ENCODE measurements around the gene CRYBG1. TPM values are rescaled to one million over a fixed set of nuclear protein-coding genes. Genes with fewer than 3 reads are reported as not detected.

Gene CRYBG1
- total and polyA plus RNA-seq, 3 donors from 2014 or later, result 4.8 to 16.5 (median 7.8) TPM

DNA sequence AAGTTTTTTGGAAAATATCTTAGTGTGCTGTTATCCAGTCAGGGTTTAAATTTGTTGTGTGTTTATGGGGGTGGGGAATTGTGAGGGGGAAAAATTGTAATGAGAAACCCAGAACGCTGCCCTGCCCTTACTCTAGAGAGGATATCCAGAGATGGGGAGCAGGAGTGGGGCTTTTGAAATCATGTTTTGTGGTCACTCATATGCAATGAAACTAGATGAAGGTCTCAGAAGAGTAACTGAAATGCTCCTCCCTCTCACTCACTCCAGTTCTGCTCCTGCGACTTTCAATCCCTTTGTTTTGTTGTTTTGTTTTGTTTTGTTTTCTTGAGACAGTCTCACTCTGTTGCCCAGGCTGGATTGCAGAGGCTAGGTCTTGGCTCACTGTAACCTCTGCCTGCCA lies 100.0 kb downstream of the CRYBG1 start:
- intact Hi-C loops (cut with DNase I; ENCODE audit: low total_unique reads), result no loop called here
- Histone ChIP-seq H3K36me3 (ENCODE audit: low read depth, missing control alignments) (no peaks in the 10 kb centered on the region), H3K4me3 (no peak overlapping the region), H3K9me3 (no peaks in the 10 kb centered on the region), H3K27ac (no peak overlapping the region), H3K27me3 (no peaks in the 10 kb centered on the region), H3K4me1 (no peaks in the 10 kb centered on the region)
- no peak for DNase-seq
- TF ChIP-seq, protein P1, sequence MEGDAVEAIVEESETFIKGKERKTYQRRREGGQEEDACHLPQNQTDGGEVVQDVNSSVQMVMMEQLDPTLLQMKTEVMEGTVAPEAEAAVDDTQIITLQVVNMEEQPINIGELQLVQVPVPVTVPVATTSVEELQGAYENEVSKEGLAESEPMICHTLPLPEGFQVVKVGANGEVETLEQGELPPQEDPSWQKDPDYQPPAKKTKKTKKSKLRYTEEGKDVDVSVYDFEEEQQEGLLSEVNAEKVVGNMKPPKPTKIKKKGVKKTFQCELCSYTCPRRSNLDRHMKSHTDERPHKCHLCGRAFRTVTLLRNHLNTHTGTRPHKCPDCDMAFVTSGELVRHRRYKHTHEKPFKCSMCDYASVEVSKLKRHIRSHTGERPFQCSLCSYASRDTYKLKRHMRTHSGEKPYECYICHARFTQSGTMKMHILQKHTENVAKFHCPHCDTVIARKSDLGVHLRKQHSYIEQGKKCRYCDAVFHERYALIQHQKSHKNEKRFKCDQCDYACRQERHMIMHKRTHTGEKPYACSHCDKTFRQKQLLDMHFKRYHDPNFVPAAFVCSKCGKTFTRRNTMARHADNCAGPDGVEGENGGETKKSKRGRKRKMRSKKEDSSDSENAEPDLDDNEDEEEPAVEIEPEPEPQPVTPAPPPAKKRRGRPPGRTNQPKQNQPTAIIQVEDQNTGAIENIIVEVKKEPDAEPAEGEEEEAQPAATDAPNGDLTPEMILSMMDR (IDR thresholded peaks at IDR 0.05), result no peak
- no peak for TF ChIP-seq POLR2A (IDR thresholded peaks at IDR 0.05)
- 74 to 75% methylated on average over 2 of the region's 2 CpGs for WGBS, 2 donors

DNA sequence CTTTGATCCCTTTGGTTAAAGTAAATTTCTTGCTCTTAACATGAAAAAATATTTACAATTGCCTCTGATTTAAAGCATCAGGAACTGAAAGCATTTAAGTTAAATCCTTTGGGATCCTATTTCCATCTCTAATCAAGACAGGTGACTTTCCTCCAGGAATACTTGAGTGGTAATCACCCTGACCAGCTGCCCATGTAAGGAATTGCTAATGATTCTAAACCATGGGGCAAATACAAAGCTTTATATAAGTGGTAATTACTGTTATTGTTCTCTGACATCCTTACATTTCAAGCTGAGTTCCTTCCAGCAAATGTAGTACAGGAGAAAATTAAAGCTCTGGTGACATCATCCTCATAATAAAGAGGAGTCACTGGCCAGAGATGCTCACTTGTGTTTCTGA lies 100.6 kb downstream of the CRYBG1 start:
- no peak for TF ChIP-seq POLR2A (IDR thresholded peaks at IDR 0.05)
- TF ChIP-seq, protein P1 (IDR thresholded peaks at IDR 0.05), result no peak
- no peaks in the 10 kb centered on the region for H3K9me3 ChIP-seq
- H3K36me3 ChIP-seq (ENCODE audit: low read depth, missing control alignments), result no peaks in the 10 kb centered on the region
- intact Hi-C loops (cut with DNase I; ENCODE audit: low total_unique reads), result no loop called here
- H3K27ac ChIP-seq, result no peak overlapping the region
- no peak for DNase-seq
- H3K4me3 ChIP-seq, result no peak overlapping the region
- H3K27me3 ChIP-seq, result no peaks in the 10 kb centered on the region
- no peaks in the 10 kb centered on the region for H3K4me1 ChIP-seq

DNA sequence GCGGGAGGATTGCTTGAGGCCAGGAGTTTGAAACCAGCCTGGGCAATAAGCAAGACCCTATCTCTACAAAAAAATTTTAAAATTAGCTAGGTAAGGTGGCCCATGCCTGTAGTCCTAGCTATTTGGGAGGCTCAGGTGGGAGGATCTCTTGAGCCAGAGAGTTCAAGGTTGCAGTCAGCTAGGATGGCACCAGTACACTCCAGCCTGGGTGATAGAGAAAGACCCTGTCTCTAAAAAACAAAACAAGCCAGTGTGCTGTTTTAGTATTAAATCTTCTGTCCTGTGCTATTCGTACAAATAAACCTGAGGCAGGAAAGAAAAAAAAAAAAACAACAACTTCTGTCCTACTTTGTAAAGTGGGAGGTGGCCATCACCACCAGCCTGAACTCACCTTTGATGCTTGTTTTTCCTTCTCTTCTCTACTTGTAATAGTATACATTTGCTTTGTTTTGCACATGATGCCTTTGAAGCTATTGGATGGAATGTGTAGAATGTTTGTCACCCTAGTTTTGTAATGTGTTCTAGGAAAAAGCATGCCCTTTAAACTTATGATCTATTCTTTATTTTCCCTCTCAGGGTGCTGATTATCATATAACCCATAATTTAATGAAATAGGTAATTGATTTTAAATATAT lies 102.5 kb downstream of the CRYBG1 start:
- WGBS, 2 donors, result 63 to 80% methylated on average over 2 of the region's 2 CpGs
- intact Hi-C loops (cut with DNase I; ENCODE audit: low total_unique reads), result no loop called here
- no peak for DNase-seq

DNA sequence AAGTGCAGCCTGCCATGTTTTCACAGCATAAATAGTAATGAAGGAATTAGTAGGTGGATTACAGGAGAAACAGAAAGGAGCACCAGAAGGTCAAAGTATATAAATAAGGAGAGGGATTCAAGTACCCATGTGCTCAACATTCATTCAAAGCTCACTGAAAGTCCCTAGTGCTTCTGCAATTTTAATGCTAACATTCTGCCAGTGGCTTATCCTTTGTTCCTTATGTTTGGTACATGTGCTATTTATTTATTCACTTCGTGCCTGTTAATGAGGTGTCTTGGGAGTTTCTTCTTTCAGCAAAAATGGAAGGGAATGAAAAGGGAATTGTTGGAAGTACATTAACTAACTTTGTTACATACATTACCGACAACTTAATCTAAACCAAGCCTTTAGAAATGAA lies 105.7 kb downstream of the CRYBG1 start:
- 61 to 71% methylated on average over 2 of the region's 2 CpGs for WGBS, 2 donors
- DNase-seq, result no peak
- intact Hi-C loops (cut with DNase I; ENCODE audit: low total_unique reads), result no loop called here
- no peaks in the 10 kb centered on the region for H3K9me3 ChIP-seq
- H3K4me1 ChIP-seq, result no peaks in the 10 kb centered on the region
- TF ChIP-seq, protein P1 (IDR thresholded peaks at IDR 0.05), result no peak
- no peak for TF ChIP-seq POLR2A (IDR thresholded peaks at IDR 0.05)
- no peak overlapping the region for H3K4me3 ChIP-seq
- H3K36me3 ChIP-seq (ENCODE audit: low read depth, missing control alignments), result no peaks in the 10 kb centered on the region
- H3K27ac ChIP-seq, result no peak overlapping the region
- no peaks in the 10 kb centered on the region for H3K27me3 ChIP-seq

More for the DNA sequence above, 102.5 kb downstream of the CRYBG1 start:
- Histone ChIP-seq H3K4me1 (no peaks in the 10 kb centered on the region), H3K36me3 (ENCODE audit: low read depth, missing control alignments) (no peaks in the 10 kb centered on the region), H3K9me3 (no peaks in the 10 kb centered on the region), H3K27ac (no peak overlapping the region), H3K27me3 (no peaks in the 10 kb centered on the region), H3K4me3 (no peak overlapping the region)
- TF ChIP-seq, protein P1 (IDR thresholded peaks at IDR 0.05), result no peak
- TF ChIP-seq POLR2A (IDR thresholded peaks at IDR 0.05), result no peak

DNA sequence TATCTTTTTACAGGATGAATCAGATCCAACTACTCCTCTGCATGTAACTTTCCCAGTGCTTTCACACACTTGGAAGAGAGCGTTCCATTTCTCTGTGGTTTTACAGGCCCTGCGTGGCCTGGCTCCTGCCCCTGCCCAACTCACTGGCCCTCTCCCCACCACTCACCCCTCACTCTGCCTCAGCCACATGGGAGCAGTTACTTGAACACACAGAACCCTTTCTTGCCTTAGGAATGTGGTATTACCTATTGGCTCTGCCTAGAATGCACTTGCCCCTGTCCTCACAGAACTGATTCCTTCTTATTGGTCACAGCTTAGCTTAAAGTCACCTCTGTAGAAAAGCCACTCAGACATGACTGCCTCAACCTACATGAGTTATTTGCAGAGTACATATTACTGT lies 108.4 kb downstream of the CRYBG1 start:
- Histone ChIP-seq H3K4me3 (no peak overlapping the region), H3K27me3 (no peaks in the 10 kb centered on the region), H3K4me1 (no peaks in the 10 kb centered on the region), H3K9me3 (no peaks in the 10 kb centered on the region), H3K27ac (no peak overlapping the region), H3K36me3 (ENCODE audit: low read depth, missing control alignments) (no peaks in the 10 kb centered on the region)
- no peak for TF ChIP-seq POLR2A (IDR thresholded peaks at IDR 0.05)
- TF ChIP-seq, protein P1 (IDR thresholded peaks at IDR 0.05), result no peak
- WGBS, 2 donors, result 67 to 73% methylated on average over 2 of the region's 2 CpGs
- DNase-seq, result no peak
- intact Hi-C loops (cut with DNase I; ENCODE audit: low total_unique reads), result no loop called here
